ENCODE data around the gene NUDT7.

- TF ChIP-seq, protein P1, sequence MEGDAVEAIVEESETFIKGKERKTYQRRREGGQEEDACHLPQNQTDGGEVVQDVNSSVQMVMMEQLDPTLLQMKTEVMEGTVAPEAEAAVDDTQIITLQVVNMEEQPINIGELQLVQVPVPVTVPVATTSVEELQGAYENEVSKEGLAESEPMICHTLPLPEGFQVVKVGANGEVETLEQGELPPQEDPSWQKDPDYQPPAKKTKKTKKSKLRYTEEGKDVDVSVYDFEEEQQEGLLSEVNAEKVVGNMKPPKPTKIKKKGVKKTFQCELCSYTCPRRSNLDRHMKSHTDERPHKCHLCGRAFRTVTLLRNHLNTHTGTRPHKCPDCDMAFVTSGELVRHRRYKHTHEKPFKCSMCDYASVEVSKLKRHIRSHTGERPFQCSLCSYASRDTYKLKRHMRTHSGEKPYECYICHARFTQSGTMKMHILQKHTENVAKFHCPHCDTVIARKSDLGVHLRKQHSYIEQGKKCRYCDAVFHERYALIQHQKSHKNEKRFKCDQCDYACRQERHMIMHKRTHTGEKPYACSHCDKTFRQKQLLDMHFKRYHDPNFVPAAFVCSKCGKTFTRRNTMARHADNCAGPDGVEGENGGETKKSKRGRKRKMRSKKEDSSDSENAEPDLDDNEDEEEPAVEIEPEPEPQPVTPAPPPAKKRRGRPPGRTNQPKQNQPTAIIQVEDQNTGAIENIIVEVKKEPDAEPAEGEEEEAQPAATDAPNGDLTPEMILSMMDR (IDR thresholded peaks at IDR 0.05; ENCODE audit: low read depth, low read length, poor library complexity, severe bottlenecking) = no peak
- TF ChIP-seq EZH2phosphoT487 (IDR thresholded peaks at IDR 0.05; ENCODE audit: borderline replicate concordance, low read length) = no peak
These were observed 32.3 kb upstream of the NUDT7 start for GRCh38 chr16:77689971-77690370.

Measured in DOHH2 (cell line).